Transverse colon (tissue), 4 donors: ENCODE results near the gene SFXN5.

Source experiments
- POLR2A ChIP-seq: fragments of 450-650 bp; IDR thresholded peaks from one replicate; pipeline ENCODE4 v1.6.1; 2016; ENCODE audit warnings: antibody characterized with exemption, mild to moderate bottlenecking, moderate library complexity
- POLR2AphosphoS5 ChIP-seq, 3 donors: sonication (generic); formaldehyde crosslinking; IDR thresholded peaks; one replicate each; pipeline ENCODE4 v1.6.1; 2016; ENCODE audit warnings: antibody characterized with exemption in 3 of 3
- TF ChIP-seq, protein P1 (sequence below), 5 experiments: fragments of 200-600 bp in 3 of 5; fragments of 450-650 bp in 2 of 5; sonication (generic) in 3 of 5; IDR thresholded peaks; 1 replicate in 2 of 5; 2 replicates in 3 of 5; pipeline ENCODE4 v1.5.1; 2016 to 2017; ENCODE audit warnings: antibody characterized with exemption in 5 of 5, inconsistent platforms in 3 of 5, mild to moderate bottlenecking in 2 of 5, moderate library complexity in 1 of 5

DNA sequence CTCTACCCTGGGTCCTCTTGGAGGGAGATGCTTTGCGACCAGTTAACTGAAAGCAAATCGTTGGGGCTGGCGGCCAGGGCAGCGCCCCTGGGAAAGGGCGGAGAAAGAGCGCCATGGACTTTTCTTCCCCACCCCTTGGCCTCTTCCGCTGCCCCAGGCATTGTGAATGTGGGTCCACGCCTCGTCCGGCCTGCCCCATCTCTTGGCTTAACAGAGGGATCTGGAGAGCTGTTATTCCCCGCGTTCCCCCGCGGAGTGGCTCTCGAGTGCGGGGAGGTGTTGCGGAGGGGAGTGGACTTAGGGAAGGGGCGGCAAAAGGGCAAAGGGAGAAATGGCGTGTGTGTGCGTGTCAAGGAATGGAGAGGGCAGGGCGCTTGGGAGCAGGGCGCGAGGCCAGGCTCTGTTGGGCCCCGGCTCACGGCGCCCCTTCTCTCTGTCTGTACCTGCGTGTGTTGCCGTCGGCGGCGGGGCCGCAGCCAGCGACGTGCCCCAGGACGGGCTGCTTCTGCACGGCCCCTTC lies 147.6 kb downstream of the SFXN5 start:
- TF ChIP-seq, protein P1, sequence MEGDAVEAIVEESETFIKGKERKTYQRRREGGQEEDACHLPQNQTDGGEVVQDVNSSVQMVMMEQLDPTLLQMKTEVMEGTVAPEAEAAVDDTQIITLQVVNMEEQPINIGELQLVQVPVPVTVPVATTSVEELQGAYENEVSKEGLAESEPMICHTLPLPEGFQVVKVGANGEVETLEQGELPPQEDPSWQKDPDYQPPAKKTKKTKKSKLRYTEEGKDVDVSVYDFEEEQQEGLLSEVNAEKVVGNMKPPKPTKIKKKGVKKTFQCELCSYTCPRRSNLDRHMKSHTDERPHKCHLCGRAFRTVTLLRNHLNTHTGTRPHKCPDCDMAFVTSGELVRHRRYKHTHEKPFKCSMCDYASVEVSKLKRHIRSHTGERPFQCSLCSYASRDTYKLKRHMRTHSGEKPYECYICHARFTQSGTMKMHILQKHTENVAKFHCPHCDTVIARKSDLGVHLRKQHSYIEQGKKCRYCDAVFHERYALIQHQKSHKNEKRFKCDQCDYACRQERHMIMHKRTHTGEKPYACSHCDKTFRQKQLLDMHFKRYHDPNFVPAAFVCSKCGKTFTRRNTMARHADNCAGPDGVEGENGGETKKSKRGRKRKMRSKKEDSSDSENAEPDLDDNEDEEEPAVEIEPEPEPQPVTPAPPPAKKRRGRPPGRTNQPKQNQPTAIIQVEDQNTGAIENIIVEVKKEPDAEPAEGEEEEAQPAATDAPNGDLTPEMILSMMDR (IDR thresholded peaks at IDR 0.05): no peak
- no peak for TF ChIP-seq POLR2AphosphoS5 (IDR thresholded peaks at IDR 0.05)
- TF ChIP-seq POLR2A: no peak
